ENCODE measurements around the gene NR4A2. TPM values are rescaled to one million over a fixed set of nuclear protein-coding genes. Genes with fewer than 3 reads are reported as not detected.

Gene NR4A2
- polyA plus RNA-seq, 6 donors from 2014 or later = 39.7 to 95.8 (median 56.0) TPM

DNA sequence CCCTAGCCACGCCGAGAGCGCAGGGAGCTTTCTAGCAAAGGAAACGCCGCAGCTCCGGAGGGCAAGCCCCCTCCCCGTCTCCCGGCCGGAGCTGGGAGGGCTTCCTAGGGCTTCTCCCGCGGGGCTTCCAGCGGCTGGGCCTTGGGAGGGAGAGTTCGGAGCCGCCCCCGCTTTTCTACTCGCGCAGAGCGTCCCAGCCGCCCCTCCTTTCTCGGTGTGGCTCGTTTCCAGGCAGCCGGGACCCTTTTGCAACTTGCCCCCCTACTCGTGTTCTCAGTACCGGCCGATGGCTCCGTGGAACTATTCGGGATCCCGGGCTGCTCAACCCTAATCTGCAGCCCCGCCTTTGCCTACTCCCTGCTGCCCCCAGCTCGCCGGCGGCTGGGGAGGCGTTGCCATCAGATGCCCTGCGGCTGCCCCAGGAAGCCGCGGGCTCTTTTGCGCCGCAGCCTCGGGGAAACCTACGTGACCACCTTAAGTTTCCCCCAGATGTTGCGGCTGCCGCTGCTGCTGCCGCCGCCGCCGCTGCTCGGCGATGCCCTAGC, 1.5 kb upstream of the NR4A2 start:
- Mint-ChIP-seq H3K9me3 (peaks cover 4 to 16% (median 6%) of the 10 kb centered on the region in 7 donors), H3K27me3 (peaks cover 29 to 32% (median 31%) of the 10 kb centered on the region in 3 donors), H3K4me3 (peak overlapping the region; percentile 92 to 99 (median 98)), H3K4me1 (peaks cover 43 to 66% (median 44%) of the 10 kb centered on the region in 3 donors), H3K36me3 (peaks cover 0 to 11% of the 10 kb centered on the region in 2 donors), H3K27ac (peak overlapping the region; percentile 99 to 100 (median 100))
- DNase-seq (no peak), ATAC-seq (ENCODE audit: low read depth in 2 of 2) (peak; percentile 24 to 25)

- Mint-ChIP-seq H3K4me3 (peak overlapping the region; percentile 92 to 99 (median 98)), H3K27ac (peak overlapping the region; percentile 99 to 100 (median 100)), H3K27me3 (peaks cover 34 to 38% (median 38%) of the 10 kb centered on the region in 3 donors), H3K9me3 (peaks cover 4 to 21% (median 6%) of the 10 kb centered on the region in 7 donors), H3K4me1 (peaks cover 48 to 72% (median 50%) of the 10 kb centered on the region in 3 donors), H3K36me3 (peaks cover 0 to 11% of the 10 kb centered on the region in 2 donors)
- ATAC-seq (ENCODE audit: low read depth in 2 of 2) (no peak), DNase-seq (peak; percentile 68)
Measured at GRCh38 chr2:156333274-156333950, 891 bp upstream of the NR4A2 start.

GRCh38 chr2:156332284-156332533, 312 bp downstream of the NR4A2 start:
- ATAC-seq (ENCODE audit: low read depth in 2 of 2) (peak in 1 of 2 donors; percentile 0), DNase-seq (no peak)
- H3K27ac Mint-ChIP-seq = peak overlapping the region; percentile 99 to 100 (median 100)
- H3K9me3 Mint-ChIP-seq = peaks cover 4 to 25% (median 6%) of the 10 kb centered on the region in 7 donors
- H3K27me3 Mint-ChIP-seq = peaks cover 46 to 50% (median 50%) of the 10 kb centered on the region in 3 donors
- peaks cover 0 to 11% of the 10 kb centered on the region in 2 donors for H3K36me3 Mint-ChIP-seq
- peak overlapping the region; percentile 92 to 99 (median 98) for H3K4me3 Mint-ChIP-seq
- H3K4me1 Mint-ChIP-seq = peaks cover 53 to 81% (median 60%) of the 10 kb centered on the region in 3 donors

DNA sequence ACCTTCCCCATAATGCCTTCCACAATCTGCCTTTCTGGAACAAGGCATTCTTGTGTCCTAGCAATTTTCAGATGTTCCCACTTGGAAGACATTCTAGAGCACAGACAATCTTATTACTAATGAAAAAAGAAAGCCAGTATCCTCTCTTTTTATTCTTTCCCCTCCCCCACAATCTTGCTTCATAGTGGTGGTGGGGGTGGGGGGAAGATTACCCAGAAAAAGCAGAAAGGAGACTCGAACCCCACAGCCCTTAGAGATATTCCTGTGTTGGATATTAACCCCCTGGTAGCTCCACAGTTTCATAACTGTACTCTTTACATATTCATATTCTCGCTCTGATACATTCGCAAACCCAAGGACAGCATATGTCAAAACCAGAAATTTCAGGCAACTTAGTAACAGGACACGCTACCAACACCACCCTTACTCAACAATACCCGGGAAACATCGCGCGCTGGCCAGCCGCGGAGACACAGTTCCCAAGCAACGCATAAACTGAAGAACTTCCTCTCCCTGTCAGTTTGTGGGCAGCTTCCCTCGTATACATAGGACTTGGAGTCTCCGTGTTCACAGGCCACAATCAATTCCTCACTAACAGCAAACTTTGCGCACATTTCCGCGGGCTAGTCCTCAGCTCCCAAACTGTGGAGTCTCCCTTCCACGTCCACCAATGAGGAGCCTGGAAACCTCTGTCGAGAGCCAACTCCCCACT, 793 bp downstream of the NR4A2 start:
- Mint-ChIP-seq H3K4me1 (peaks cover 53 to 81% (median 62%) of the 10 kb centered on the region in 3 donors), H3K36me3 (peaks cover 0 to 11% of the 10 kb centered on the region in 2 donors), H3K27ac (peak overlapping the region; percentile 99 to 100 (median 100)), H3K9me3 (peaks cover 4 to 25% (median 6%) of the 10 kb centered on the region in 7 donors), H3K27me3 (peaks cover 51 to 55% (median 54%) of the 10 kb centered on the region in 3 donors), H3K4me3 (peak overlapping the region; percentile 92 to 99 (median 98))
- ATAC-seq (ENCODE audit: low read depth in 2 of 2) (peak in 1 of 2 donors; percentile 2), DNase-seq (peak; percentile 61)

- DNase-seq (peak; percentile 39), ATAC-seq (ENCODE audit: low read depth in 2 of 2) (no peak)
- peak overlapping the region; percentile 74 to 99 (median 84) for H3K4me3 Mint-ChIP-seq
- peaks cover 67 to 71% (median 70%) of the 10 kb centered on the region in 3 donors for H3K27me3 Mint-ChIP-seq
- H3K9me3 Mint-ChIP-seq = peaks cover 4 to 20% (median 8%) of the 10 kb centered on the region in 7 donors
- peaks cover 52 to 80% (median 61%) of the 10 kb centered on the region in 3 donors for H3K4me1 Mint-ChIP-seq
- peaks cover 8 to 17% of the 10 kb centered on the region in 2 donors for H3K36me3 Mint-ChIP-seq
- H3K27ac Mint-ChIP-seq = peak overlapping the region; percentile 4 to 100 (median 94)
Measured at GRCh38 chr2:156329927-156330726, 2.4 kb downstream of the NR4A2 start.

- Mint-ChIP-seq H3K36me3 (peaks cover 8 to 17% of the 10 kb centered on the region in 2 donors), H3K27ac (peak overlapping the region in 5 of 6 donors; percentile 60 to 100 (median 96)), H3K4me1 (peaks cover 52 to 72% (median 54%) of the 10 kb centered on the region in 3 donors), H3K4me3 (peak overlapping the region; percentile 74 to 99 (median 85)), H3K27me3 (peaks cover 71 to 73% (median 71%) of the 10 kb centered on the region in 3 donors), H3K9me3 (peaks cover 4 to 20% (median 8%) of the 10 kb centered on the region in 7 donors)
- ATAC-seq (ENCODE audit: low read depth in 2 of 2) = no peak
- peak; percentile 53 for DNase-seq
Measured at GRCh38 chr2:156329031-156329926, 3.2 kb downstream of the NR4A2 start.

GRCh38 chr2:156327835-156328695, 4.5 kb downstream of the NR4A2 start:
- DNase-seq (no peak), ATAC-seq (ENCODE audit: low read depth in 2 of 2) (no peak)
- H3K36me3 Mint-ChIP-seq = peaks cover 8 to 17% of the 10 kb centered on the region in 2 donors
- peak overlapping the region; percentile 4 to 100 (median 90) for H3K27ac Mint-ChIP-seq
- peaks cover 4 to 26% (median 8%) of the 10 kb centered on the region in 7 donors for H3K9me3 Mint-ChIP-seq
- H3K4me1 Mint-ChIP-seq = peaks cover 51 to 64% (median 52%) of the 10 kb centered on the region in 3 donors
- peaks cover 81 to 85% (median 83%) of the 10 kb centered on the region in 3 donors for H3K27me3 Mint-ChIP-seq
- peak overlapping the region; percentile 66 to 99 (median 80) for H3K4me3 Mint-ChIP-seq

DNA sequence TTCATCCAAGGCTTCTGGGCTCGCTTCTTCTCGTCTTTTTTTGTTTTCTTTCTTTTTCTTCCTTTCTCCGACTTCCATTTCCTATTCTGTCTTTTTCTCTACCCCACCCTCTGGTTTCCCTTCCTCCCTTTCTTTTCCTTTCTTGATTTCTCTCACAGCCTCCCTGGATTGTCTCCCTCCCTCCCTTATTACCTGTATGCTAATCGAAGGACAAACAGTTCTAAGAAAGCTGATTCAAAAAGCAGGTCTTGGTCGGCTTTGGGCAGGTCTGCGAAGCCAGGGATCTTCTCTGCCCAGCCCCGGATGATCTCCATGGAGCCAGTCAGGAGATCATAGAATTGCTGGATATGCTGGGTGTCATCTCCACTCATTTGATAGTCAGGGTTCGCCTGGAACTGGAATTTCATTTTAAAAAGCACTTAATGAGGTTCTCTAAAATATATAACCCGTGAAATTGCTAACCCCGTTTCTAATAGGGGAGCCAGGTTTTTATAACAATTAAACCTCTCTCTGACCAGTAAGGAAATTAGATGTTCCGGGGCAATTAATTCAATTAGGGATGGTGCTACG, 5.9 kb downstream of the NR4A2 start:
- Mint-ChIP-seq H3K4me3 (peak overlapping the region in 4 of 8 donors; percentile 6 to 99 (median 34)), H3K4me1 (peaks cover 53 to 64% (median 54%) of the 10 kb centered on the region in 3 donors), H3K36me3 (peaks cover 8 to 17% of the 10 kb centered on the region in 2 donors), H3K27ac (peak overlapping the region in 4 of 6 donors; percentile 8 to 100 (median 74)), H3K27me3 (peaks cover 87 to 91% (median 91%) of the 10 kb centered on the region in 3 donors), H3K9me3 (peaks cover 2 to 35% (median 8%) of the 10 kb centered on the region in 7 donors)
- ATAC-seq (ENCODE audit: low read depth in 2 of 2) (no peak), DNase-seq (peak; percentile 38)

GRCh38 chr2:156325688-156326525, 6.6 kb downstream of the NR4A2 start:
- DNase-seq (peak; percentile 39), ATAC-seq (ENCODE audit: low read depth in 2 of 2) (no peak)
- Mint-ChIP-seq H3K9me3 (peaks cover 2 to 35% (median 8%) of the 10 kb centered on the region in 7 donors), H3K27ac (peak overlapping the region; percentile 23 to 100 (median 78)), H3K4me1 (peaks cover 57 to 62% (median 58%) of the 10 kb centered on the region in 3 donors), H3K27me3 (peaks cover 89 to 91% (median 90%) of the 10 kb centered on the region in 3 donors), H3K36me3 (peaks cover 8 to 17% of the 10 kb centered on the region in 2 donors), H3K4me3 (peak overlapping the region in 4 of 8 donors; percentile 6 to 99 (median 26))

- Mint-ChIP-seq H3K4me1 (peaks cover 47 to 59% (median 52%) of the 10 kb centered on the region in 3 donors), H3K36me3 (peaks cover 6 to 8% of the 10 kb centered on the region in 2 donors), H3K4me3 (peak overlapping the region in 2 of 8 donors; percentile 80 to 83), H3K9me3 (peaks cover 0 to 23% (median 4%) of the 10 kb centered on the region in 7 donors), H3K27ac (peak overlapping the region in 2 of 6 donors; percentile 64 to 71), H3K27me3 (peaks cover 83 to 92% (median 86%) of the 10 kb centered on the region in 3 donors)
- no peak for ATAC-seq (ENCODE audit: low read depth in 2 of 2)
- DNase-seq = peak; percentile 21
Measured at GRCh38 chr2:156323754-156324153, 8.8 kb downstream of the NR4A2 start.

Measured in naive B cell (primary cell).